Ureter (tissue), 1 donor: ENCODE measurements around the gene ANKRD6. TPM values are rescaled to one million over a fixed set of nuclear protein-coding genes. Genes with fewer than 3 reads are reported as not detected.

ENCODE experiments used
- DNase-seq: peaks from one replicate; pipeline ENCODE4 v3.0.0-alpha.2; 2020; ENCODE audit warnings: low spot score
- total RNA-seq: library from RNA; stranded (reverse); gene quantifications from one replicate; pipeline ENCODE4 v1.2.4, GENCODE V29; 2023
- donor health status: DM: yes; HTN: yes; CAD: no.

The ANKRD6 gene
- total RNA-seq, 1 donor from 2014 or later, result 34.3 TPM

DNA sequence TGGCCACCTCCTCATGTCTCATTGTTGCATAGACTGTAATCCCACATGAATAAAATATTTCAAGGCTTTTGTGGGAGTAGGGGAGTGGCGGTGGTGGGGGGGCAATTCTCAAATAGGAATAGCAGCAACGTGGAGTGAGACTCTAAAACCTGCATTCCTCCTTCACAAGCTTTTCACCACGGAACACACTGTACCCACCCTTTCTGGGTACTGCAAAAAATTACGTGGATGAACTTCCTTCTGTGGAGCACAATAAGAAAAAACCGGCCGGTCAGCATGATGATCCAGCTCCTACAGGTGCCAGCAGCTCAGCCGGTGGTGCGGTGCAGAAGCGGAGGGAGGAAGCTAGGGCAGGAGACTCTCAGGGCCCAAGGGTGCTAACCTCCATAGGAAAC is 19.9 kb upstream of the ANKRD6 start:
- DNase-seq, result peak; percentile 70

DNA sequence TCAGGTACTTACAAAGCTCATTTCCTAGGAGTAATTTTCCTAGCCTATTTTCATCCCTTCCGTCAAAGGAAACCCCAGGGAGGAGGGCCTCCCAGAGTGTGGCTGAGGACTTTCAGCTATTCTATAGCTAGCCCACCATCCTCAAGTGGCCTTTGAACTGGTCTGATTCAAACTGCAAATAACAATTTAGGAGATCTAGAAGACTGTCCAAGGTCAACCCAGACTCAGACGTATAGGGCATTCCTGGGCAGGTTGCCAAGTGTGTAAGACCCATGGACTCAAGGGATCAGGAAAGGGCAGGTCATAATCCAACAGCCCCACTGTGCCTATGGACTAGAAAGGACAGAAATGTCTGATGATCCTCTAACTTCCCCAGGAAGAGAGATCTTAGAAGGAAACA is 18.7 kb upstream of the ANKRD6 start:
- DNase-seq, result no peak

DNA sequence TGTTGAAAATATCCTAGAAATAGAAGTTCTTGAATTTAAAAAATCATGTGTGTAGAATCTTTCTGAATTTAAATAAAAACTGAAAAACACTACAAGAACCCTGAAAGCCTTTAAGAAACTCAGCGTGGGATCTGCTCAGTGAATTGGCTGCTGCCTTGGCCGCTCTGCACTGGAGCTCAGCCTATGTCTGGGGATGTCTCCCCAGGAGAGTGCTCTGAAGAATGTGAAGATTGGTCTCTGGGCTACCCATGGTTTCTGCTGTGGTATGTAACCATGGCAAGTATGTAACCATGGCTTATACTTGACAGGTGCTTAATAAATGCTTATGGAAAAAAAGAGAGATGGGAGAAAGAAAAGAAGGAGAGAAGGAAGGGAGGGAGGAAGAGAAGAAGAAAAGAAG is 17.8 kb upstream of the ANKRD6 start:
- no peak for DNase-seq

DNA sequence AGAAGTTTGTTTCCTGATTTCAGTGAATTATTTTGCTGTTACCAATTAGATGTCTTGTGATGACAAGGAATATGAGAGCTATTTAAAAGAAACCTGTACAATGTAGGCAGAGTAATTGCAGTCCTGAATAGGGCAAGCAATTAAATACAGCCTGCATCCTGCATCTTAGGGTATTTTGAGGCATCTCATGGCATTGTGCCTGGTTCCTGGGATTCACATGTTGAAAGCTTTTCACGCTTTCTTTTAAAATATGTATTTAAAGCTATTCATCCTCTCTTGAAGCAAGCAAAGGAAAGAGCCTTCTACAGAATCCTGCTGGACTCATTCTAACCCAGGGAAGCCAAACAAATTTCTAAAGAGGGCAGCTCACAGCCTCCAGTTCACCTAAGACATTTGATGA is 16.2 kb upstream of the ANKRD6 start:
- DNase-seq, result no peak

DNA sequence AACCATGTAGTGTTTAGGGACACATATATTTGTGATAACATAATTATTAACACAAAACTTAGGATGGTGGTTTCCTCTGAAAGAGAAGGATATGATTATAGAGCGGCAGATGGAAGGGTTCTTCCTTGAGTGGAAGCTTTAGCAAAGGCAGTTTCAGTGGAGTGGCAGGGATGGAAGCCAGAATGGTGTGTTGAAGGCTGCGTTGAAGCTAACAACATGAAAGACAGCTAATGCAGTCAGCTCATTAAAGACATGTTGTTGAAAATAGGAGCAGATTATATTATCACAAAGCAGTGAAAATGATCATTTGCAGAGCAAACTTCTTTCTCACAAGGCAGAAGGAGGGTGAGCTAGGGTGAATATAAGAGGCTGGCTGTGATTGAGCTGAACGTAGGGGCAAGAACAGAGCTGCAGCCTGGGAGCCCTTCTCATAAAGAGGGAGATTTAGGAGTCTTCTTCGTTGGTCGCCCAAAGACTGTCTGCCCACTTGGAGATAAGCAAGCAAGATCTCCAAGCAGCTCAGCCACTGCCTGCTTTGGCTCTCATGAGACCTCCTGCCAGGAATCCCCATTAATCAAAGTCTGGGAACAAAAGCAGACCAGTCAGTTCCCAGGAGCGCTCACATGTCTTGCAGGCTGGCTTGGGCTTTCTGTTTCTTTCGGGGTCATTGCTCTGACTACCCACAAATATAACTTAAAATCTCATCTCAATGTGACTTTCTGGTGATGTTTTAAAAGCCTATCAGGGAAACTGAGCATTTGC is 2.6 kb upstream of the ANKRD6 start:
- no peak for DNase-seq

DNA sequence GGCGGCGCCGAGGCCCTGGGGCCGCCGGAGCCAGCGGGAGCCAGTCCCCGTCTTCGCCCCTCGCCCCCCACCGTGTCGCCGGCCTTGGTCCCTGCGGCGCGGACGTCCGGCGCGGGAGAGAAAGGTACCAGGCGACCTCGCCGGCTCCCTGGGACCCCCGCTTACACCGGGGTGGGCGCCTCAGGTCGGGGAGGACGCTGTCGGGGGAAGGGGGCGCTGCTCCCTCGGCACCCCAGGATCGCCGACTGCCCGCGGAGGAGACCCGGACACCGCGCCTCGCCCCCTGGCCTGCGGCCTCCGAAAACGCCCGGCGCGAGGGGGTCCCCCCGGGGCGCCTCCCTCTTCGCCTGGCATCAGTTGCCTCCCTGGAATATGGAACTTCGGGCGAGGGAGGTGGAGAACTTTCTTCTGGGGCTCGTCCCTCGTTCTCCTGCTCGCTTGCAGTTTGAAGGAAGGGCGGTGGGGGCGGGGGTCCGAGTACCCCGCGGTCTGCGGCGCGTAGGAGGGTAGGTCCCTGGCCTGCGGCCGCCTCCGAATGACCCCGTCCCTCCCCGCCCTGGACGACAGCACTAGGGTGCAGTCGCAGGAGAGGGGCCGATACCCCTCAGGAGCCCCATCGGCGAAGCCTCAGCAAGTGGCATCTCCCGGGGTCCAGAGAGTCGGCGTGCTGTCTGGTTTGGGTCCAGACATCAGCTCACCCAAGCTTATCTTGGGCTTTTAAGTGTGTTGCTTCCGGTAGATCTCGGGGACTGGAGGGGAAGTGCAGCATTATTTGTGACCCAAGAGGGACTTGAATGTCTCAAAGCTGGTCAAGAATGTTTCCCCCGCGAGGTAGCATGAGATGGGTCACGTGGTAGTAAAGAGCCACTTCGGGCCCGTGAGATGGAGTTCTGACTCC is 549 bp downstream of the ANKRD6 start:
- no peak for DNase-seq

DNA sequence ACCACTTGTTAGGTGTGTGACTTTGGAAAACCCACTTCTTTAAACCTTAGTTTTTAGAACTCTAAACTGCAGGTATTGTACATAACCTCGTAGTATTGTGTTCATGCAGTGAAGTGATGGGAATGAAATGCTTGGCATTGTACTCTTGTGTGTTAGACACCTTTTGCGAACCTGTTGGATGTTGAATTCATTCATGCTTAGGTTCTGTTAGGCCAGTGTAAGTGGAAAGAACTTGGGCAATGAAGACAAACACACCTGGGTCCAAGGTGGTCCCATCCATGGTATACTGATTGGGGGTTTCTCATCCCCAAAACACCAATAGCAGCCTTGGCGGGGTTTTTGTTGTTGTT is 1.2 kb downstream of the ANKRD6 start:
- DNase-seq, result no peak

DNA sequence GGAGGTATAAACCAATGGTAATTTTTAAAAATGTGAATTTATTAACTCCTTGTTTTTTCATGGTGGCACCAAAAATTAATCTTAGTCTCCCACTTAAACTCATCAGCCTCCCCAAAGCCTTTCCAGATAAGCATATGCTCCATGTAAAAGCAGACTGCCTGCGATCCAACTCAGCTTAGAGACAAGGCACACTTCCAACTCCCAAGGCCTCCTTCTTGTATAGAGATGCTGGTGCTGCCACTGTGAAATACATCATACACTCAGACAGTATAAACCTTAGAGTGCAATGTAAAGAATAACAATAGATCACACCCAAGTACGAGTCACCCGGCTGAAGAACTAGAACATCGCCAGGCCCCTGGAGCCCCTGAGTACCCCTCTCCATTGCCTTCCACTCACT is 2.0 kb downstream of the ANKRD6 start:
- no peak for DNase-seq

DNA sequence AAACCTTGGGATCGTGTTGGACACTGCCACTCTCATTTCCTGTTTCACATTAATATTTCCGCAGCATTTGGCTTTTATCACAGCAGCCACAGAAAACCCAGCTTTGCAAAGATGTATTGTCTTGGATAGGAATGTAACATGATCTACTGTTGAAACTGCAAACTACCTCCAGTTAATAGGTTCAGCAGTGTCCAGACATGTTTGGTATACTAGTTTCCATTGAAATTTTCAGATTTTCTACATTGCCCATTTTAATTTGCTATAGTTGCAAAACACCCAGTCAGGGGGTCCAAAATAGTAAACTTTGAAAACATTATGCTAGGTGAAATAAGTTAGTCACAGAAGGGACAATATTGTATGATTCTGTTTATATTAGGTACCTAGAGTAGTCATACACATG is 3.3 kb downstream of the ANKRD6 start:
- DNase-seq, result no peak

DNA sequence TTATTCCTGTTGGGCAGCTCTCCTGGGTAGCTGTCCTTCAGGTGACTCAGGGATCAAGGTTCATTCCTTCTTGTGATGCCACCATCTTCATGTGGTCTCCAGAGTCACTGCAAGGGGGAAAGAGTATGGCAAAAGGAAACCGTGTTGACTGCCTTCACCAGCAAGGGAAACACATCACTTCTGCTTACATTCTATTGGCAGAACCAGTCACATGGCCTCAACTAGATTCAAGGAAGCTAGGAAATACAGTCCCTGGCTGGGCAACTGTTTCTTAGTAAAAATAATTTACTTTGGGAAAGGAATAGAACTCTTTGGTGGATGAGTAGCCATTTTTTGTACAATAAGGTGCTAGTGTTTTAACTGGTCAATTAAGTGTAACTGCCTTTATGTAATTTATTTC is 5.3 kb downstream of the ANKRD6 start:
- no peak for DNase-seq

DNA sequence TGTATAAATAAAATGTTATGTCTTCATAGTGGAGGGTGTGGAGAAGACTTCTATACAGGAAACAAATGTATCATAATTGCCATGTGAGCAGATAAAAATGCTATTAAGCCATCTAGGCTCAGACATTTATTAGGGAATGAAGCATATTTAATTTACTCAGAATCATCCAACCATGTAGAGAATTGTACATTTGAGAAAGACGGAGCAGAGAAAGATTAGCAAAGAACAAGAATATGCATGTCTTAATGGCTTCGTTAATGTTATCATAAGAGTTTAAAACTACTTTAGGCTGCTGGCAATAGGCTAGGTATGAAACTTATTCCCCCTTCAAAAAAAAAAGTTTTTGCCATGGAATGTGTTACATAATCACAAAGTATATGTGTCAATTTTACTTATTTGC is 6.1 kb downstream of the ANKRD6 start:
- DNase-seq, result no peak

DNA sequence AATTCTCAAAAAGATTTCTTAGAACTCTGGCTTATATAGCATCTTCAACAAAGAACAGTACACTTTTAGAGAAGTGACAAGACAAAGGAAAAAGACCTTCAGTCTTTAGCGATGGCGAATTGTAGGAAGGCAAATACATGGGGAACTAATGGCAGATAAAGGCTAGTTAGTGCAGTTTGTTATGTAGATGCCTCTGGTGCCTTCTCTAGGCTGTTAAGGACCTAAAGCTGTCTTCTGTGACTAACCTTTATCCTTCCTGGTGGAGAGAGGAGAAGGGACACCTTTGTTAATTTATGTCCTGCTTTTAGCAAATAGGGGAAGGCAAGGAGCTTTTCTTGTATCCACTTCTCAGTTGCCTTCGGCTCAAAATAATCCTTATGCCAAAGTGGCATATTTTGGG is 7.2 kb downstream of the ANKRD6 start:
- no peak for DNase-seq

DNA sequence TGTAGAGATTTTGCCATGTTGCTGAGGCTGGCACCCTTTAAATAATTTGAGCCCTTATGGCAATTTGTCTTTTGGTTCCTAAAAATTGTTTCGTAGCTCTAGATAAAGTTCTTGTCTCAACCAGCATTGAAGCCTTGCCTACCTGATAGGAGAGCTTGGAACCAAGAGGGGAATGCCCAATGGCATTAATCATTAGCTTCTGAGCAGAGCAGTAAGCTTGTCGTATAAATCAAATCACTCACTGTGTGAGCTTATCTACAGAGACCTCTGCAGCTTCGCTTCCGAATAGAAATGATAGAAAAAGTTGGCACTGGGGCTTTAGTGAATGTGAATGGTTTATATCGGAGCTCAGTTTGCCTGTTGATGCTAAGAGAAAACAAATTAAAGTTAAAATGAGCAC is 10.7 kb downstream of the ANKRD6 start:
- DNase-seq, result no peak

DNA sequence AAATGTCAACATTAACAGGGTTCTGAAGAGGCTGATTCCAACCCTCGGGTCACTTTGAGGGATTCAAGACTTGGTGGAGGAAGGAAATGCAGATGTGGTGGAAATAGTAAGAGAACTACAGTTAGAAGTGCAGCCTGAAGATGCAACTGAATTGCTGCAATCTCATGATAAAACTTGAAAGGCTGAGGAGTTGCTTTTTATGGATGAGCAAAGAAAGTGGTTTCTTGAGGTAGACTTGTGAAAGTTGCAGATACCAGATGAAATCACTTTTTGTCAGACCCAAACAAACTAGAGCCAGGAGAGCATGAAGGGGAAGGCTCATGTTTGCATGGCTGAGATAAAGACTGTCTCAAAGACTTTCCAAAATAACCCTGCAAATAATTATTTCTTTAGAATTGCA is 16.2 kb downstream of the ANKRD6 start:
- no peak for DNase-seq

DNA sequence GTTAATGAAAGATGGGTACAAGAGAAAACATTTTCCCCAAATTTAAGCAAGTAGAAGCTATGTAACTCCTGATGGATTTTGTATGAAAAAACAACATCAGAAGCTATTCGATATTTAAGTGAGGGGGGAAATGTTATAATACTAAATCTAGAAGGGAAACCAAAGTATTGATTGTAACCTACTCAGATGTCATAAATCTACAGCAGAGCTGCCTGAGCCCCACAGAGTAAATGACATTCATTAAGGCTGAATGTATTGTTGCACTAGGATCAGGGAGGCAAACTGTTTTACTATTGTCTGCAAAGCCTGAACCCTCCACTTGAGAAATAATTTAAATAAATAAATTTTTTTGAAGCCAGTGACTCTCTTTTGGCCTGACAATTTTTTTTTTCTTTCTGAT is 19.3 kb downstream of the ANKRD6 start:
- no peak for DNase-seq

DNA sequence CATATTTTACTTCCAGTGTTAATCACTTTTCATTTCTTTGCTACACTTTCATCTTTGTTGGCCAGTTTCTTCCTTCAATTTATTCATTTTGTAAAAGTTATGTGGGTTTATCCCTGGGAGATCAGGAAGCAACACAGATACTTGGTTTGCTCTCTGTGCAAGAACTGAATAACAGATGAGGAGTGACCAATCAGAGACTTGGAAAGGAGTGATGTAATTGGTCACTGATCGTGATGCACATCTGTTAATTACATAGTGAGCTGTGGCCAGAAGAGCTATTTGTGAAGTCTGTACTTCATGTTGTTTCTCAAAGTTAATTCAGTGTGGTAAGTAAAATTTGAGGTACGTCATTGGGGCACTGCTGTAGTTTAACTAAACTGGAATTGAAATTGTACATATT is 21.3 kb downstream of the ANKRD6 start:
- DNase-seq, result no peak

DNA sequence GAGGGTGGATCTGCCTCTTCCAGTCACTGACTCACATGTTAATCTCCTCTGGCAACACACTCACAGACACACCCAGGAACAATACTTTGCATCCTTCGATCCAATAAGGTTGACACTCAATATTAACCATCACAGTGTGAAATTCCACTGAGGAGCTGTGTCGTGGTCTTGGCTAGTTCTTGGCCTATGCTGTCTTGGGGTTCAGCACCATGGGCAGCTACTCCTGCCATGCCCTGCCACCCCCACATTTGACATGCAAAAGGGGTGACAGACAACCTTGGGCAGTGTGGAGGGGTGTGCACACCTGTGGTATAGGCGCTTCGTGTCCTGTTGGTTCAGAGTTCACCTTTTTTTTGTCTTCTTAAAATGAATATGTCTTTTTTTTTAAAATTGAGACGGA is 25.8 kb downstream of the ANKRD6 start:
- DNase-seq, result no peak

DNA sequence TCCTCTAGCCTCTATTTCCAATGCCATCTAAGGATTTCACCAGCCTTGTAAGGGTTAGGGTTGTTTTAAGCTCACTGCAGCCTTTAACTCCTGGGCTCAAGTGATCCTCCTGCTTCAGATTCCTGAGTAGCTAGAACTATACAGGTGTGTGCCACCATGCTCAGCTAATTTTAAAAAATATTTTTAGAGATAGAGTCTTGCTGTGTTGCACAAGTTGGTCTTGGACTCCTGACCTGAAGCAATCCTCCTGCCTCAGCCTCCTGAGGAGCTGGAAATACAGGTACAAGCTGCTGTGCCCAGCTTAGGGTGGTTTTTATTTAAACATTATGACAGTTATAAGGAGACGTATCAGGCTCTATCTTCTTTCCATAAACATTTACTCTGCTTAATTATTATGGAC is 26.5 kb downstream of the ANKRD6 start:
- no peak for DNase-seq

DNA sequence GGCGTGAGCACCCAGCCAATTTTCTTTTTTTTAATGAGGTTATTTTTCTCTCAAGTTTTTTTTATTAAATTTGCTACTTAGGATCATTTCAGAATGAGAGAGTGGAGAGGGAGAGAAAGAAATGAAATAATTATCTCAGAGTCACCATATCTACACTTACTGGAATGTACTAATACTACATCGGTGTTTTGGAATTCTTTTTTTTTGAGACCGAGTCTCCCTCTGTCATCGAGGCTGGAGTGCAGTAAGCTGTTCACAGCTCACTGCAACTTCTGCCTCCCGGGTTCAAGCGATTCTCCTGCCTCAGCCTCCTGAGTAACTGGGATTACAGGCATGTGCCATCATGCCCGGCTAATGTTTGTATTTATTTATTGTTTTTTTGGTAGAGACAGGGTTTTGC is 27.8 kb downstream of the ANKRD6 start:
- DNase-seq, result no peak

DNA sequence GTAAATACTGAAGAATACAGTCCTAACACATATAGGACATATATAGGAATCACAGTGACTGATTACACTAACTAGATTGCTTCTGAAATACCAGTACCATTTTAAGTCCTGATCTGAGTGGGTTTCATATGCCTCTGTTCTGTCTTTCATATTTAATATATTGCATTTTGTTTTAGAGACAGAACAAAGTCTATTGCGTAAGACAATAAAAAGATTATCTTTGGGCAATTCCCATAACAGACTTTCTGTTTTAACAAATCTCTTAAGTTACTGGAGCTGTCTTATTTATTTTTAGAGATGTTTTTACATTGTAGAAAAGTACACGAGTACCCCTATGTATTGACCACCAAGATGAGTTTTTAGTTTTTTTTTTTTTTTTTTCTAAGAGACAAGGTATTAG is 29.6 kb downstream of the ANKRD6 start:
- no peak for DNase-seq

DNA sequence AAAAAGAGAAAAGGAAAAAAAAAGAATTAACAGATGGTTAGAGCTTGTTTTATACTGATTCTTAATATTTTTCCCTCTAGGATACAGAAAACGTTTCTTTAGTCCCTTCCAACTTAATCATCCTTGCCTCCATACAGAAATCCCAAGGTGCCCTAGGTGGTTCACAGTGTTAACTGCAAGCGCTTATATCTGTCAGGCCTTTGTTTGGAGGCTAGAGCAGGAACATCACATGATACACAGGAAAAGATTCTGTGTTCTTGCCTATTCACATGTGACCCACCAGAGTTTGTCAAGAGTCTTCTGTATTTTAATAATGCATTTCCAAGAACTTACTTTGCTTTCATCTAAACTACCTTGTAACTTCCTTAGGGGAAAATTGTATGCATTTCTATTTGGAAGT is 31.3 kb downstream of the ANKRD6 start:
- no peak for DNase-seq

DNA sequence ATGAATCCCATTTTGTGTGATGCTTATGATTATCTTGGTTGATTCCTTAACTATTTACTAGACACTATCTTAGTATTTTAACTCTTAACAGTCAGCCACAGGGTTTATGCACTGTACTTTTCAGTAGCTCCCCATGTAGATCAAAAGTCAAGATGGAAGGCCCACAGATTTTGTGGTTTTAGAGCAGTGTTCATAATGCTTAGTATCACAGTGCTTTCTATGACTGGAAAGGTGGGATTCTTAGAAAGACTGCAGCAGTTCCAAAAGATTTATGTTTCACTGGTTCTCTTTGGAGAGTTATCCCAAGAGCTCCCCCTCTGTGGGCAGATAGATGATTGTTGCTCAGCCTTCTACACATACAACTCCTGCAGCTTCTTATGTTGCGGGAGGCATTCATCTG is 34.5 kb downstream of the ANKRD6 start:
- no peak for DNase-seq

DNA sequence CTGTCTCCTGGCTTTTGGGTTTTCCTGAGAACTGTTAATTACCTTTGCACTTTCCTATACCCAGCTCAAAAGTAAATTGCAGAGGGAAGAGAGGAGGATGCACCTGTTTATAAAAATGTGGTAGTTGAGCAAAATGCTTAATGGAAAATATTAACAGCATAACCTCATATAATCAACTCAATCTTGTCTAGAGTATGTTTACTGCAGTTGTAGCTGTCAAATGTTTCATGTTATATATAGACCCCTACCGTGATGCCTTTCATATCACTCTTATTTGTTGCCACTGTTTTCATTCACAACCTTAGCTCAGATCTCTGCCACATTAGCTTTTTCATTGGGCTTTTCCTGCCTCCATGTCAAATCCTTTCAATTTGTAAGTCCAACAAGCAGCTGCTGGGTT is 36.0 kb downstream of the ANKRD6 start:
- DNase-seq, result no peak
